ENCODE results near the gene MOB3B. TPM values are rescaled to one million over a fixed set of nuclear protein-coding genes. Genes with fewer than 3 reads are reported as not detected.

The MOB3B gene
- total RNA-seq, 1 experiment from 2014 or later, result 2.6 TPM

- ATAC-seq, result no peak
Observed at GRCh38 chr9:27437652-27438373, 91.8 kb downstream of the MOB3B start.

GRCh38 chr9:27436234-27436633 lies 93.4 kb downstream of the MOB3B start:
- intact Hi-C loops (cut with micrococcal nuclease), result no loop called here
- peak; percentile 19 for DNase-seq
- H3K79me2 ChIP-seq (ENCODE audit: low read length), result no peaks in the 10 kb centered on the region
- no peaks in the 10 kb centered on the region for H3K36me3 ChIP-seq (ENCODE audit: low read depth, low read length)
- no peak for ATAC-seq
- H3K4me1 ChIP-seq (ENCODE audit: insufficient read depth, low read length), result peaks cover 10% of the 10 kb centered on the region
- BruUV-seq (replicated peaks), result no TSS peak
- no peaks in the 10 kb centered on the region for H3K9me2 ChIP-seq (replicated peaks; ENCODE audit: low read length)
- POLR2A ChIA-PET (ENCODE audit: unreplicated experiment), result no interaction called here
- H4K20me1 ChIP-seq (ENCODE audit: low read length), result no peaks in the 10 kb centered on the region
- H3K27me3 ChIP-seq (ENCODE audit: low read length), result no peaks in the 10 kb centered on the region
- TF ChIP-seq EZH2phosphoT487 (IDR thresholded peaks at IDR 0.05; ENCODE audit: borderline replicate concordance, low read length) (no peak), EZH2 (IDR thresholded peaks at IDR 0.05; ENCODE audit: low read length, unreplicated experiment) (no peak), CTCF (conservative IDR thresholded peaks at IDR 0.05; ENCODE audit: low read depth, low read length) (no peak)
- no peak overlapping the region for H3K9ac ChIP-seq (ENCODE audit: low read length)
- no peak overlapping the region for H3K27ac ChIP-seq (ENCODE audit: low read length)
- no peaks in the 10 kb centered on the region for H3F3A ChIP-seq (ENCODE audit: low read length, unreplicated experiment)
- CTCF ChIA-PET, result no interaction called here
- H2AFZ ChIP-seq (ENCODE audit: low read length), result no peak overlapping the region
- H3K4me2 ChIP-seq (ENCODE audit: low read length), result no peak overlapping the region
- no peak overlapping the region for H3K4me3 ChIP-seq (ENCODE audit: low read length)
- no peaks in the 10 kb centered on the region for H3K9me3 ChIP-seq (ENCODE audit: low read length)

More at GRCh38 chr9:27437652-27438373, 91.8 kb downstream of the MOB3B start:
- Histone ChIP-seq H4K20me1 (ENCODE audit: low read length) (no peaks in the 10 kb centered on the region), H3K4me2 (ENCODE audit: low read length) (no peak overlapping the region), H2AFZ (ENCODE audit: low read length) (no peak overlapping the region), H3F3A (ENCODE audit: low read length, unreplicated experiment) (no peaks in the 10 kb centered on the region), H3K9ac (ENCODE audit: low read length) (no peak overlapping the region), H3K9me2 (replicated peaks; ENCODE audit: low read length) (no peaks in the 10 kb centered on the region), H3K4me1 (ENCODE audit: insufficient read depth, low read length) (0 out of 2 replicates have a peak, but pooled peaks cover 7% of the 10 kb centered on the region), H3K9me3 (ENCODE audit: low read length) (no peaks in the 10 kb centered on the region), H3K79me2 (ENCODE audit: low read length) (no peaks in the 10 kb centered on the region), H3K27me3 (ENCODE audit: low read length) (no peaks in the 10 kb centered on the region), H3K36me3 (ENCODE audit: low read depth, low read length) (no peaks in the 10 kb centered on the region), H3K4me3 (ENCODE audit: low read length) (no peak overlapping the region), H3K27ac (ENCODE audit: low read length) (no peak overlapping the region)
- BruUV-seq (replicated peaks), result no TSS peak
- ChIA-PET CTCF (no interaction called here), POLR2A (ENCODE audit: unreplicated experiment) (no interaction called here)
- intact Hi-C loops (cut with micrococcal nuclease), result loop anchor here (1.0 kb wide), 1 partner anchor 14 kb away; no protein-coding TSS in a partner anchor
- DNase-seq, result no peak
- TF ChIP-seq EZH2phosphoT487 (IDR thresholded peaks at IDR 0.05; ENCODE audit: borderline replicate concordance, low read length), result no peak
- no peak for TF ChIP-seq EZH2 (IDR thresholded peaks at IDR 0.05; ENCODE audit: low read length, unreplicated experiment)
- no peak for TF ChIP-seq CTCF (conservative IDR thresholded peaks at IDR 0.05; ENCODE audit: low read depth, low read length)

GRCh38 chr9:27433631-27434325 lies 95.8 kb downstream of the MOB3B start:
- H3K4me2 ChIP-seq (ENCODE audit: low read length), result no peak overlapping the region
- H3K9ac ChIP-seq (ENCODE audit: low read length), result no peak overlapping the region
- no peaks in the 10 kb centered on the region for H3K27me3 ChIP-seq (ENCODE audit: low read length)
- H4K20me1 ChIP-seq (ENCODE audit: low read length), result no peaks in the 10 kb centered on the region
- no peaks in the 10 kb centered on the region for H3K9me2 ChIP-seq (replicated peaks; ENCODE audit: low read length)
- ChIA-PET CTCF (no interaction called here), POLR2A (ENCODE audit: unreplicated experiment) (no interaction called here)
- H2AFZ ChIP-seq (ENCODE audit: low read length), result no peak overlapping the region
- no peak for ATAC-seq
- no peaks in the 10 kb centered on the region for H3K9me3 ChIP-seq (ENCODE audit: low read length)
- H3F3A ChIP-seq (ENCODE audit: low read length, unreplicated experiment), result no peaks in the 10 kb centered on the region
- intact Hi-C loops (cut with micrococcal nuclease), result no loop called here
- H3K79me2 ChIP-seq (ENCODE audit: low read length), result no peaks in the 10 kb centered on the region
- H3K36me3 ChIP-seq (ENCODE audit: low read depth, low read length), result no peaks in the 10 kb centered on the region
- peaks cover 35% of the 10 kb centered on the region for H3K4me1 ChIP-seq (ENCODE audit: insufficient read depth, low read length)
- no TSS peak for BruUV-seq (replicated peaks)
- TF ChIP-seq CTCF (conservative IDR thresholded peaks at IDR 0.05; ENCODE audit: low read depth, low read length), result no peak
- no peak for TF ChIP-seq EZH2 (IDR thresholded peaks at IDR 0.05; ENCODE audit: low read length, unreplicated experiment)
- TF ChIP-seq EZH2phosphoT487 (IDR thresholded peaks at IDR 0.05; ENCODE audit: borderline replicate concordance, low read length), result no peak
- H3K27ac ChIP-seq (ENCODE audit: low read length), result no peak overlapping the region
- no peak for DNase-seq
- H3K4me3 ChIP-seq (ENCODE audit: low read length), result no peak overlapping the region

All from PC-3 (cell line).